HL-60 (cell line): Measurements from ENCODE around the gene CACNA1G.

ENCODE experiments used
- POLR2AphosphoS5 ChIP-seq: IDR thresholded peaks from 2 replicates; pipeline ENCODE4 v1.6.1; 2012; ENCODE audit warnings: low read depth
- SPI1 ChIP-seq: IDR thresholded peaks from 2 replicates; pipeline ENCODE4 v1.6.1; 2012; ENCODE audit warnings: low read depth, mild to moderate bottlenecking, borderline replicate concordance
- TF ChIP-seq, protein P1 (sequence below): IDR thresholded peaks from one replicate; pipeline ENCODE4 v1.5.1; 2011; ENCODE audit warnings: low read length, control low read depth, inconsistent platforms; ENCODE audit not compliant: insufficient read depth

GRCh38 chr17:50570032-50570431 lies 9.5 kb downstream of the CACNA1G start:
- TF ChIP-seq, protein P1, sequence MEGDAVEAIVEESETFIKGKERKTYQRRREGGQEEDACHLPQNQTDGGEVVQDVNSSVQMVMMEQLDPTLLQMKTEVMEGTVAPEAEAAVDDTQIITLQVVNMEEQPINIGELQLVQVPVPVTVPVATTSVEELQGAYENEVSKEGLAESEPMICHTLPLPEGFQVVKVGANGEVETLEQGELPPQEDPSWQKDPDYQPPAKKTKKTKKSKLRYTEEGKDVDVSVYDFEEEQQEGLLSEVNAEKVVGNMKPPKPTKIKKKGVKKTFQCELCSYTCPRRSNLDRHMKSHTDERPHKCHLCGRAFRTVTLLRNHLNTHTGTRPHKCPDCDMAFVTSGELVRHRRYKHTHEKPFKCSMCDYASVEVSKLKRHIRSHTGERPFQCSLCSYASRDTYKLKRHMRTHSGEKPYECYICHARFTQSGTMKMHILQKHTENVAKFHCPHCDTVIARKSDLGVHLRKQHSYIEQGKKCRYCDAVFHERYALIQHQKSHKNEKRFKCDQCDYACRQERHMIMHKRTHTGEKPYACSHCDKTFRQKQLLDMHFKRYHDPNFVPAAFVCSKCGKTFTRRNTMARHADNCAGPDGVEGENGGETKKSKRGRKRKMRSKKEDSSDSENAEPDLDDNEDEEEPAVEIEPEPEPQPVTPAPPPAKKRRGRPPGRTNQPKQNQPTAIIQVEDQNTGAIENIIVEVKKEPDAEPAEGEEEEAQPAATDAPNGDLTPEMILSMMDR, result no peak
- TF ChIP-seq POLR2AphosphoS5, result no peak
- no peak for TF ChIP-seq SPI1
